OCI-LY3 (cell line): ENCODE results near the gene PTGS1.
"Not testable (repeated sequence)": the region's sequence is repeated elsewhere in the genome, so short reads cannot be mapped to it uniquely, and the experiment has no call there.

Source experiments
- H2AFZ ChIP-seq: fragments of 200-600, 300-600 bp; shearing (Covaris generic); 2 replicates; pipeline ENCODE4 v1.6.0; 2014; ENCODE audit warnings: antibody characterized with exemption, low read depth, low read length
- H3K27ac ChIP-seq: fragments of 200-600, 300-600 bp; sonication (generic); 2 replicates; pipeline ENCODE4 v1.5.1; 2014; ENCODE audit warnings: mild to moderate bottlenecking, low read length, moderate library complexity, mixed read lengths
- H3K27me3 ChIP-seq: fragments of 200-600, 300-600 bp; sonication (generic); 2 replicates; pipeline ENCODE4 v1.6.1; 2014; ENCODE audit warnings: low read depth, low read length, mixed read lengths
- H3K36me3 ChIP-seq: fragments of 200-600, 300-600 bp; sonication (generic); replicated peaks from 2 replicates; pipeline ENCODE3; 2014; ENCODE audit warnings: low read depth, low read length, mixed read lengths
- H3K4me1 ChIP-seq: fragments of 300-600, 200-600 bp; sonication (generic); 2 replicates; pipeline ENCODE4 v1.6.1; 2014; ENCODE audit warnings: low read length, mixed read lengths
- H3K4me2 ChIP-seq: fragments of 200-600, 300-600 bp; sonication (generic); 2 replicates; pipeline ENCODE4 v1.6.1; 2014; ENCODE audit warnings: low read length, mixed read lengths
- H3K4me3 ChIP-seq: fragments of 300-600, 200-600 bp; sonication (generic); 2 replicates; pipeline ENCODE4 v1.5.1; 2014; ENCODE audit warnings: antibody characterized with exemption, mild to moderate bottlenecking, low read length, moderate library complexity
- H3K79me2 ChIP-seq: fragments of 300-600, 200-600 bp; shearing (Covaris generic); 2 replicates; pipeline ENCODE4 v1.6.1; 2014; ENCODE audit warnings: mild to moderate bottlenecking, low read length, mixed read lengths
- H3K9ac ChIP-seq: fragments of 300-600, 200-600 bp; shearing (Covaris generic); 2 replicates; pipeline ENCODE4 v1.6.0; 2014; ENCODE audit warnings: mild to moderate bottlenecking, low read length, moderate library complexity
- H3K9me3 ChIP-seq: fragments of 200-600, 300-600 bp; shearing (Covaris generic); 2 replicates; pipeline ENCODE4 v1.6.1; 2014; ENCODE audit warnings: low read length, mixed read lengths; ENCODE audit not compliant: insufficient read depth
- H4K20me1 ChIP-seq: fragments of 200-600, 300-600 bp; sonication (generic); 2 replicates; pipeline ENCODE4 v1.6.1; 2016; ENCODE audit warnings: low read length, mixed read lengths; ENCODE audit not compliant: insufficient read depth
- CTCF ChIP-seq: fragments of 200-600, 300-600 bp; sonication (generic); IDR thresholded peaks from 2 replicates; pipeline ENCODE4 v1.5.1; 2014; ENCODE audit warnings: antibody characterized with exemption, low read length, low read depth
- EZH2phosphoT487 ChIP-seq: fragments of 200-600 bp; shearing (Covaris generic); IDR thresholded peaks from 2 replicates; pipeline ENCODE4 v1.6.1; 2018; ENCODE audit warnings: antibody characterized with exemption, mixed run types, low read depth

The PTGS1 gene

GRCh38 chr9:122327175-122327574 is 43.6 kb upstream of the PTGS1 start:
- no peak overlapping the region for H3K4me3 ChIP-seq
- no peaks in the 10 kb centered on the region for H3K79me2 ChIP-seq
- peaks cover 30% of the 10 kb centered on the region for H3K4me1 ChIP-seq
- no peak overlapping the region for H3K9ac ChIP-seq
- TF ChIP-seq CTCF (no peak), EZH2phosphoT487 (no peak)
- peaks cover 9% of the 10 kb centered on the region for H4K20me1 ChIP-seq
- H3K27ac ChIP-seq = peak overlapping the region; percentile 5; the same call in 1 of the 2 replicates
- no peaks in the 10 kb centered on the region for H3K27me3 ChIP-seq
- H3K36me3 ChIP-seq = peaks cover 32% of the 10 kb centered on the region
- no peak overlapping the region for H2AFZ ChIP-seq
- no peaks in the 10 kb centered on the region for H3K9me3 ChIP-seq
- peak overlapping the region; percentile 40 for H3K4me2 ChIP-seq

- H3K4me2 ChIP-seq = no peak overlapping the region
- H3K79me2 ChIP-seq = no peaks in the 10 kb centered on the region
- peaks cover 4% of the 10 kb centered on the region for H4K20me1 ChIP-seq
- H3K4me3 ChIP-seq = no peak overlapping the region
- no peaks in the 10 kb centered on the region for H3K9me3 ChIP-seq
- no peak overlapping the region for H2AFZ ChIP-seq
- H3K9ac ChIP-seq = no peak overlapping the region
- no peak for TF ChIP-seq EZH2phosphoT487
- peaks cover 27% of the 10 kb centered on the region for H3K36me3 ChIP-seq
- no peaks in the 10 kb centered on the region for H3K27me3 ChIP-seq
- peaks cover 22% of the 10 kb centered on the region for H3K4me1 ChIP-seq
- no peak overlapping the region for H3K27ac ChIP-seq
These were observed 41.2 kb upstream of the PTGS1 start for GRCh38 chr9:122329597-122329996.

- H3K4me2 ChIP-seq, H3K4me3 ChIP-seq, H3K27me3 ChIP-seq, H3K27ac ChIP-seq, H4K20me1 ChIP-seq, H3K79me2 ChIP-seq, H3K9me3 ChIP-seq, H2AFZ ChIP-seq, H3K9ac ChIP-seq: not testable (repeated sequence)
- H3K4me1 ChIP-seq = peaks cover 18% of the 10 kb centered on the region
- H3K36me3 ChIP-seq = peaks cover 25% of the 10 kb centered on the region
These were observed 40.4 kb upstream of the PTGS1 start for GRCh38 chr9:122330466-122330865.

- peaks cover 4% of the 10 kb centered on the region for H4K20me1 ChIP-seq
- no peaks in the 10 kb centered on the region for H3K79me2 ChIP-seq
- H3K4me1 ChIP-seq = peaks cover 17% of the 10 kb centered on the region
- no peak overlapping the region for H3K4me2 ChIP-seq
- no peak overlapping the region for H2AFZ ChIP-seq
- no peaks in the 10 kb centered on the region for H3K27me3 ChIP-seq
- H3K36me3 ChIP-seq = peaks cover 22% of the 10 kb centered on the region
- TF ChIP-seq EZH2phosphoT487 (no peak), CTCF (no peak)
- no peaks in the 10 kb centered on the region for H3K9me3 ChIP-seq
- H3K4me3 ChIP-seq = no peak overlapping the region
- H3K9ac ChIP-seq = no peak overlapping the region
- H3K27ac ChIP-seq = no peak overlapping the region
These were observed 39.3 kb upstream of the PTGS1 start for GRCh38 chr9:122331523-122331927.

GRCh38 chr9:122332083-122332482 is 38.7 kb upstream of the PTGS1 start:
- H3K9me3 ChIP-seq = no peaks in the 10 kb centered on the region
- no peak for TF ChIP-seq CTCF
- TF ChIP-seq EZH2phosphoT487 = no peak
- no peaks in the 10 kb centered on the region for H3K27me3 ChIP-seq
- H3K9ac ChIP-seq = no peak overlapping the region
- H2AFZ ChIP-seq = no peak overlapping the region
- H3K36me3 ChIP-seq = peaks cover 19% of the 10 kb centered on the region
- no peak overlapping the region for H3K4me3 ChIP-seq
- peaks cover 16% of the 10 kb centered on the region for H3K4me1 ChIP-seq
- H3K79me2 ChIP-seq = no peaks in the 10 kb centered on the region
- no peak overlapping the region for H3K4me2 ChIP-seq
- no peak overlapping the region for H3K27ac ChIP-seq
- peaks cover 4% of the 10 kb centered on the region for H4K20me1 ChIP-seq
